ENCODE measurements around the gene MYO10. TPM values are rescaled to one million over a fixed set of nuclear protein-coding genes. Genes with fewer than 3 reads are reported as not detected.

Gene MYO10
- 51.2 and 57.5 TPM in 2 replicates for total RNA-seq

GRCh38 chr5:16936150-16936988 is at the start of gene MYO10:
TSS of gene MYO10 (minus strand) at chr5:16936288. CDS start at chr5:16935808, 480 bp downstream.

DNA sequence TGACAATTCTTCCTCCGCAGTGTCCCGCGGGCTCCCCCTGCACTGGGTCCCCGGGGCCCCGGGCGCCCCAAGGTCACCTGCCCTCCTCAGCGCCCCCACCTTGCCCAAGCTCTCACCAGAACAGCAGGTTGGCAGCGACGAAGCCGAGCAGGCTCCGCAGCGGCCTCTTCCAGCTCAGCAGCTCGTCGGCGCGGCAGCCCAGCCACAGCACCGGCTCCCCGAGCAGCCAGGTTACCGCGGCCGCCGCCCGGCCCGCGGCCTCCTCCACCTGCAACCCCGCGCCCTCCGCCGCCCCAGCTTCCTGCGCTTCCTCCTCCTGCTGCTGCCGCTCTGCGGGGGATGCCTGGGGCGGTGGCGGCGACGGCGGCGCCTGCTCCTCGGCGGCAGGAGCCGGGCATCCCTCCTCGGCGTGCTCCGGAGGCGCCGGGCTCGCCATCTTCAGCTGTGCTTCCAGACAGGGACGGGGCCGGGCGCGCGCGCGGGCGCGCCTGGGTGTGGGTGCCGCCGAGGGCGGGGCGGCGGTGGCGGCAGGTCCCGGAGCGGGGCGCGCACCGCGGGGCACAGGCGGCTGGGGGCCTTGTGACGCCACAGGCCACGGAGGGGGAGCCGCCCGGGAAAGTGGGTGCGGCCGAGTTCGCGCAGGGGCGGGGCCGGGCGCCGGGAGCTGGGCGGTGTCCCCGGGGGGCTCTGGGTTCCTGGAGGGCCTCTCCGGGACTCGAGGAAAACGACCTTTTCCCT is 319.4 kb downstream of the MYO10 start, which contains the start of gene RETREG1:
Gene RETREG1 (minus strand): TSS at position 462 of the 738 bp plus-strand sequence. CDS start 26 bp downstream, at position 436.

All from mammary microvascular endothelial cell (primary cell).